ENCODE measurements around the gene ACLY.
"Not testable (repeated sequence)": the region's sequence is repeated elsewhere in the genome, so short reads cannot be mapped to it uniquely, and the experiment has no call there.

Gene ACLY

GRCh38 chr17:41939044-41939692 lies 20.4 kb upstream of the ACLY start:
- DNase-seq = no peak

- no peak for DNase-seq
These were observed 19.5 kb upstream of the ACLY start for GRCh38 chr17:41937970-41938954.

- no peak for DNase-seq
These were observed 16.9 kb upstream of the ACLY start for GRCh38 chr17:41935641-41936040.

- DNase-seq = no peak
These were observed 14.2 kb upstream of the ACLY start for GRCh38 chr17:41932816-41933389.

- DNase-seq = not testable (repeated sequence)
These were observed 13.0 kb upstream of the ACLY start for GRCh38 chr17:41931715-41932114.

GRCh38 chr17:41930833-41931156 lies 12.0 kb upstream of the ACLY start:
- DNase-seq = not testable (repeated sequence)

- DNase-seq = peak; percentile 94
These were observed 11.5 kb upstream of the ACLY start, which contains the start of gene ODAD4 for GRCh38 chr17:41930009-41930832. TSS of gene ODAD4 (plus strand) at chr17:41930617. CDS start at chr17:41930724, 107 bp downstream.

- no peak for DNase-seq
These were observed 10.0 kb upstream of the ACLY start for GRCh38 chr17:41928693-41929251.

GRCh38 chr17:41925991-41926590 lies 7.3 kb upstream of the ACLY start:
- no peak for DNase-seq

GRCh38 chr17:41920580-41920955 lies 1.8 kb upstream of the ACLY start:
- DNase-seq = no peak

GRCh38 chr17:41919840-41920579 lies 1.3 kb upstream of the ACLY start:
- DNase-seq = no peak

- no peak for DNase-seq
These were observed 540 bp upstream of the ACLY start for GRCh38 chr17:41919165-41919817.

- peak; percentile 19 for DNase-seq
These were observed 955 bp downstream of the ACLY start for GRCh38 chr17:41917679-41918313.

- DNase-seq = no peak
These were observed 1.6 kb downstream of the ACLY start for GRCh38 chr17:41917192-41917591.

GRCh38 chr17:41915566-41915965 lies 3.2 kb downstream of the ACLY start:
- DNase-seq = no peak

GRCh38 chr17:41915020-41915419 lies 3.7 kb downstream of the ACLY start:
- DNase-seq = no peak

- DNase-seq = no peak
These were observed 4.4 kb downstream of the ACLY start for GRCh38 chr17:41914358-41914766.

GRCh38 chr17:41913798-41914197 lies 5.0 kb downstream of the ACLY start:
- DNase-seq = no peak

- no peak for DNase-seq
These were observed 5.8 kb downstream of the ACLY start for GRCh38 chr17:41912925-41913324.

- no peak for DNase-seq
These were observed 7.9 kb downstream of the ACLY start for GRCh38 chr17:41910701-41911391.
